GM21423 (cell line): ENCODE measurements around the gene CEP63.

Experiments
- ATAC-seq: cut with Tn5 transposase; IDR thresholded peaks from one replicate; pipeline ENCODE4 v1.9.1; 2021; ENCODE audit warnings: mild to moderate bottlenecking, moderate library complexity; ENCODE audit not compliant: unreplicated experiment

CEP63 gene

GRCh38 chr3:134622806-134623365 lies 137.0 kb downstream of the CEP63 start:
- no peak for ATAC-seq

GRCh38 chr3:134623615-134624245 lies 137.9 kb downstream of the CEP63 start:
- no peak for ATAC-seq
